MM.1S (cell line): ENCODE data around the gene CIB4.

Experiments used
- DNase-seq: peaks from one replicate; pipeline ENCODE4 v3.0.0-alpha.2; 2015
- H2AFZ ChIP-seq: fragments of 300-600 bp; sonication (generic); 2 replicates; pipeline ENCODE4 v1.6.0; 2016; ENCODE audit warnings: antibody characterized with exemption, low read length
- H3F3A ChIP-seq: fragments of 300-600 bp; sonication (generic); 2 replicates; pipeline ENCODE4 v1.6.1; 2016; ENCODE audit warnings: mild to moderate bottlenecking, antibody characterized with exemption, low read length, moderate library complexity, mixed read lengths; ENCODE audit not compliant: insufficient read depth
- H3K27ac ChIP-seq: fragments of 300-600 bp; sonication (generic); 2 replicates; pipeline ENCODE4 v1.5.1; 2016; ENCODE audit warnings: mild to moderate bottlenecking, low read length
- H3K27me3 ChIP-seq: fragments of 300-600 bp; sonication (generic); replicated peaks from 2 replicates; pipeline ENCODE4 v1.6.0; 2016; ENCODE audit warnings: low read length; ENCODE audit not compliant: insufficient read depth
- H3K36me3 ChIP-seq: fragments of 300-600 bp; sonication (generic); replicated peaks from 2 replicates; pipeline ENCODE4 v1.6.1; 2016; ENCODE audit warnings: mild to moderate bottlenecking, low read length, mixed read lengths; ENCODE audit not compliant: insufficient read depth
- H3K4me1 ChIP-seq: fragments of 300-600 bp; sonication (generic); 2 replicates; pipeline ENCODE4 v1.6.1; 2016; ENCODE audit warnings: low read length, mixed read lengths
- H3K4me2 ChIP-seq: fragments of 300-600 bp; sonication (generic); 2 replicates; pipeline ENCODE4 v1.6.0; 2016; ENCODE audit warnings: low read depth, low read length
- H3K4me3 ChIP-seq: fragments of 300-600 bp; sonication (generic); 2 replicates; pipeline ENCODE4 v1.5.1; 2016; ENCODE audit warnings: low read length, mixed read lengths
- H3K79me2 ChIP-seq: fragments of 300-600 bp; sonication (generic); 2 replicates; pipeline ENCODE4 v1.6.1; 2016; ENCODE audit warnings: mixed run types, low read length, mixed read lengths
- H3K9ac ChIP-seq: fragments of 300-600 bp; sonication (generic); 2 replicates; pipeline ENCODE4 v1.6.1; 2016; ENCODE audit warnings: low read length, mixed read lengths
- H3K9me2 ChIP-seq: fragments of 300-600 bp; sonication (generic); replicated peaks from 2 replicates; pipeline ENCODE4 v1.6.1; 2016; ENCODE audit warnings: mild to moderate bottlenecking, low read length, mixed read lengths; ENCODE audit not compliant: insufficient read depth
- H3K9me3 ChIP-seq: fragments of 300-600 bp; sonication (generic); replicated peaks from 2 replicates; pipeline ENCODE4 v1.6.1; 2016; ENCODE audit warnings: mild to moderate bottlenecking, low read length, mixed read lengths; ENCODE audit not compliant: insufficient read depth
- H4K20me1 ChIP-seq: fragments of 300-600 bp; sonication (generic); 2 replicates; pipeline ENCODE4 v1.6.1; 2016; ENCODE audit warnings: mild to moderate bottlenecking, low read length, moderate library complexity, mixed read lengths; ENCODE audit not compliant: insufficient read depth
- EZH2 ChIP-seq: fragments of 300-600 bp; sonication (generic); optimal IDR thresholded peaks from 2 replicates; pipeline ENCODE3; 2017; ENCODE audit warnings: low read depth, mild to moderate bottlenecking, antibody characterized with exemption, low read length, mixed read lengths
- EZH2phosphoT487 ChIP-seq: fragments of 300-600 bp; sonication (generic); IDR thresholded peaks from 2 replicates; pipeline ENCODE4 v1.6.1; 2018; ENCODE audit warnings: antibody characterized with exemption, low read length
- TF ChIP-seq, protein P1 (sequence below): fragments of 300-600 bp; sonication (generic); IDR thresholded peaks from 2 replicates; pipeline ENCODE4 v1.5.1; 2016; ENCODE audit warnings: antibody characterized with exemption, low read length, mixed read lengths

CIB4 gene

DNA sequence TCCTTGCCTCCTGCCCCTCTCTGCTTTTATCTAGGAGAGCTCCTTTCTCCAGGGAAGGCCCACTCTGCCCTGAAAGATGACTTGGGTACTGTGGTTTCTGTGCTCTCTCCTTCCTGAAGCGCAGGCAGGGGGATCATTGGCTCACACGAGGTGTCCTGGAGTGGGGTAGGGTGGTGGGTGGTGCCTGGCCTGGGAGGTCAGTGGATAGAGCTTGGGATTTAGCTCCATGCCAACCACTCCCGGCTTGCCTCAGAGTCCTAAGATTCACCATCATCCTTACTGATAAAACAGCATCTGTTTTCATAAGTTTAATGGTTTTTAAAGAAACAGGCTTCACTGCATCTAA lies 63.1 kb downstream of the CIB4 start:
- H2AFZ ChIP-seq, result no peak overlapping the region
- no peaks in the 10 kb centered on the region for H3K9me2 ChIP-seq
- no peak overlapping the region for H3K9ac ChIP-seq
- DNase-seq, result no peak
- H3K79me2 ChIP-seq, result no peaks in the 10 kb centered on the region
- peaks cover 99% of the 10 kb centered on the region for H3K27me3 ChIP-seq
- no peaks in the 10 kb centered on the region for H3F3A ChIP-seq
- no peak overlapping the region for H3K4me2 ChIP-seq
- H4K20me1 ChIP-seq, result 0 out of 2 replicates have a peak, but pooled peaks cover 7% of the 10 kb centered on the region
- no peaks in the 10 kb centered on the region for H3K9me3 ChIP-seq
- no peaks in the 10 kb centered on the region for H3K4me1 ChIP-seq
- H3K4me3 ChIP-seq, result no peak overlapping the region
- TF ChIP-seq EZH2 (no peak), EZH2phosphoT487 (no peak)
- TF ChIP-seq, protein P1, sequence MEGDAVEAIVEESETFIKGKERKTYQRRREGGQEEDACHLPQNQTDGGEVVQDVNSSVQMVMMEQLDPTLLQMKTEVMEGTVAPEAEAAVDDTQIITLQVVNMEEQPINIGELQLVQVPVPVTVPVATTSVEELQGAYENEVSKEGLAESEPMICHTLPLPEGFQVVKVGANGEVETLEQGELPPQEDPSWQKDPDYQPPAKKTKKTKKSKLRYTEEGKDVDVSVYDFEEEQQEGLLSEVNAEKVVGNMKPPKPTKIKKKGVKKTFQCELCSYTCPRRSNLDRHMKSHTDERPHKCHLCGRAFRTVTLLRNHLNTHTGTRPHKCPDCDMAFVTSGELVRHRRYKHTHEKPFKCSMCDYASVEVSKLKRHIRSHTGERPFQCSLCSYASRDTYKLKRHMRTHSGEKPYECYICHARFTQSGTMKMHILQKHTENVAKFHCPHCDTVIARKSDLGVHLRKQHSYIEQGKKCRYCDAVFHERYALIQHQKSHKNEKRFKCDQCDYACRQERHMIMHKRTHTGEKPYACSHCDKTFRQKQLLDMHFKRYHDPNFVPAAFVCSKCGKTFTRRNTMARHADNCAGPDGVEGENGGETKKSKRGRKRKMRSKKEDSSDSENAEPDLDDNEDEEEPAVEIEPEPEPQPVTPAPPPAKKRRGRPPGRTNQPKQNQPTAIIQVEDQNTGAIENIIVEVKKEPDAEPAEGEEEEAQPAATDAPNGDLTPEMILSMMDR, result no peak
- no peaks in the 10 kb centered on the region for H3K36me3 ChIP-seq
- no peak overlapping the region for H3K27ac ChIP-seq

GRCh38 chr2:26577442-26578112 lies 63.6 kb downstream of the CIB4 start:
- Histone ChIP-seq H3K4me2 (no peak overlapping the region), H3K9me3 (no peaks in the 10 kb centered on the region), H3K27ac (no peak overlapping the region), H3K9me2 (no peaks in the 10 kb centered on the region), H3F3A (no peaks in the 10 kb centered on the region), H3K36me3 (no peaks in the 10 kb centered on the region), H4K20me1 (0 out of 2 replicates have a peak, but pooled peaks cover 2% of the 10 kb centered on the region), H2AFZ (no peak overlapping the region), H3K9ac (no peak overlapping the region), H3K4me3 (no peak overlapping the region), H3K79me2 (no peaks in the 10 kb centered on the region), H3K27me3 (peaks cover 99% of the 10 kb centered on the region), H3K4me1 (no peaks in the 10 kb centered on the region)
- DNase-seq, result peak; percentile 46
- no peak for TF ChIP-seq EZH2phosphoT487
- TF ChIP-seq, protein P1, result peak; percentile 93

DNA sequence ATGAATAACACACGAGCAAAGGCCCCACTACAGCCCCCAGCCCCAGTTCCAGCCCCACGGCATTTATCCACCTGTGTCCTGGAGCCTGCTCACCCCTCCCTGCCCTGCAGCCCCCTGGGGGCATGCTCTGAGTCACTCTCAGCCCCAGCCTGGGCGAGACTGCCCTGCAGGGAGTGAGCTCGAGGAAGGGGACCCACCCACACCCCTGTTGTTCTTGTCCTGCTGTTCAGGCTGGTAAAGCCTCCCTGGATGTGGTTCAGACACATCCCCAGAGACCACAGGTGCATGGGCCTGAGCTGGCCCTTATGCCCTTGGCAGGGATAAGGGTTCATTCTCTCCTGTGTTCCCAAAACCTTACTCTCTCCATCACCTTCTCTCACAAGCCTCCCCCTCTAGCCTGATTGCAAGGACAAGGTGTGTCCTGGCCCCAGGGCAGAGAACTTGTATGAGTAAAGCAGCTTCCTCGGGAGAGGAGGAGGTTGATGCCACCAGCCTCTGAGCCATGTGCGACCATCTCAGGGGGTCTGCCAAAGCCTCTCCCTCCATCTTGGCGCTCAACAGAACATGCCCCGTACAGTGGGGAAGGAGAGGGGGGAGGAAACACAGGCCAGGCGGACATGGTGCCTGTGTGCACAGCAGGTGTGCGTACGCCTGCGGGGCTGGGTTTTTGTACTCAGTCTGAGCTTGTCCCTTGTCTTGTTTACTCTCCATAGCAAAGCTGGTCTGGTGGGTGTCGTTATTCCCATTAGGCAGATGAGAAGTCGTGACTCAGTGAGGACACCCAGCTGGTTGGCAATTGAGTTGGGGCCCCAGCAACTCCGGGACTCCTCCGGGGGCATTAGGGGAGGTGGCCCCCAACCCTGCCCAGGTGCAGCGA lies 64.4 kb downstream of the CIB4 start:
- H3K9ac ChIP-seq, result no peak overlapping the region
- DNase-seq, result no peak
- H3F3A ChIP-seq, result no peaks in the 10 kb centered on the region
- no peak overlapping the region for H3K27ac ChIP-seq
- H3K27me3 ChIP-seq, result peaks cover 99% of the 10 kb centered on the region
- no peaks in the 10 kb centered on the region for H3K4me1 ChIP-seq
- no peaks in the 10 kb centered on the region for H4K20me1 ChIP-seq
- no peak overlapping the region for H3K4me3 ChIP-seq
- H3K36me3 ChIP-seq, result no peaks in the 10 kb centered on the region
- no peak overlapping the region for H3K4me2 ChIP-seq
- no peak overlapping the region for H2AFZ ChIP-seq
- no peaks in the 10 kb centered on the region for H3K79me2 ChIP-seq
- TF ChIP-seq EZH2 (no peak), EZH2phosphoT487 (no peak)
- TF ChIP-seq, protein P1, result no peak
- H3K9me2 ChIP-seq, result no peaks in the 10 kb centered on the region
- H3K9me3 ChIP-seq, result no peaks in the 10 kb centered on the region
